ENCODE results near the gene HIVEP1. TPM values are rescaled to one million over a fixed set of nuclear protein-coding genes. Genes with fewer than 3 reads are reported as not detected.

The HIVEP1 gene
- total RNA-seq, 8 experiments from 2014 or later = 15.0 to 54.8 (median 16.5) TPM

- no peak for ATAC-seq (replicated peaks in 6 of 8)
- Histone ChIP-seq H3K27ac (no peak overlapping the region), H3K4me3 (no peak overlapping the region), H3K4me1 (replicated peaks in 1 of 2) (peaks cover 0 to 6% of the 10 kb centered on the region in 2 donors)
- 50 to 100% (median 96%) methylated on average over 2 to 6 of the region's 9 CpGs; no CpG with 5 or more reads in 1 of the 10 experiments for WGBS, 10 experiments
- in situ Hi-C loops (cut with MboI; ENCODE audit: low pct_unique_long_range_greater_than_20kb in 2 of 9, low sequenced_read_pairs in 9 of 9, unreplicated experiment in 9 of 9) = no loop called here
Measured at GRCh38 chr6:12112540-12113189, 100.6 kb downstream of the HIVEP1 start.

GRCh38 chr6:12113190-12113577, 101.1 kb downstream of the HIVEP1 start:
- H3K27ac ChIP-seq = no peak overlapping the region
- in situ Hi-C loops (cut with MboI; ENCODE audit: low pct_unique_long_range_greater_than_20kb in 2 of 9, low sequenced_read_pairs in 9 of 9, unreplicated experiment in 9 of 9) = no loop called here
- 20 to 100% (median 96%) methylated on average over 1 to 5 of the region's 6 CpGs; no CpG with 5 or more reads in 4 of the 10 experiments for WGBS, 10 experiments
- peaks cover 0 to 6% of the 10 kb centered on the region in 2 donors for H3K4me1 ChIP-seq (replicated peaks in 1 of 2)
- ATAC-seq (replicated peaks in 6 of 8) = peak in 1 of 8 experiments; percentile 84
- no peak overlapping the region for H3K4me3 ChIP-seq

DNA sequence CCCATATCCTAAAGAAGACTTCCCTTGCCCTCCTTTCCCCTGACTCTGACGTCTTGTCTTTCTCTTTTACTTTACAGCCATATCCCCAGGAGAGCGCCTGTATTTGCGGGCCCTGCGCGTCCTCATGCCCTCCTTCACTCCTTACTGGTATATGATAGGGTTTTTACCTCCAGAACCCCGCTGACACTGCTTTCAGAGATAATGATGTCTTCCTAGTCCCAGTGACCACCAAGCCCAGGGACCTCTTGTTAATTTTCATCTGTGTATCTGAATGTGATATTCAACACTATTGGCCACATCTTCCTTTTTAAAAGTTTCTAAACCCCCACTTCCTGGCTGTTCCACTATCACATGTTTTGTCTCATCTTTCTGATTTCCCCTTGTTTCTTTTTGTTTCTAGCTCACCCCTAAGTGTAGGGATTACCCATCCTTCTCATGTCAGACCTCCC, 102.0 kb downstream of the HIVEP1 start:
- 92 to 100% (median 98%) methylated on average over 1 to 6 of the region's 6 CpGs; no CpG with 5 or more reads in 1 of the 10 experiments for WGBS, 10 experiments
- Histone ChIP-seq H3K4me3 (no peak overlapping the region), H3K27ac (no peak overlapping the region), H3K4me1 (replicated peaks in 1 of 2) (peaks cover 0 to 6% of the 10 kb centered on the region in 2 donors)
- in situ Hi-C loops (cut with MboI; ENCODE audit: low pct_unique_long_range_greater_than_20kb in 2 of 9, low sequenced_read_pairs in 9 of 9, unreplicated experiment in 9 of 9) = no loop called here
- ATAC-seq (replicated peaks in 6 of 8) = no peak

DNA sequence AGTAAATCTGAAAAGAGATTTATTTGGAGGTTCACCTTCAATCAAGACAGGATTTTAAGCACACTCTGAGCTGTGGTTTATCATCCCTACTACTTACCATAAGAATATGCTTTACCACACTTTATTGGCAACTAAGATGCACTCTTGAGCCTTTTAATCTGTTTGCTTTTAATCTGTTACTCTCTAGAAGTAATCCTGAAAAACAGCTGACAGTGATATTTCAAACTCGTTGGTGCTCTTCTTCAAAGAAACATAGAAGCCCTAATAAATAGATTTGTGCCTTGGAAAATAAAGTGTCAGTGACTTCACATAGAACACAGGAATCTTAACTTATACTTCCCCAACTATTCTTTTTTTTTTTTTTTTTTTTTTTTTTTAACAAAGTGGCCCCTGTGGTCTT, 102.9 kb downstream of the HIVEP1 start:
- 33 to 100% (median 73%) methylated on average over 1 of the region's 1 CpG; no CpG with 5 or more reads in 2 of the 10 experiments for WGBS, 10 experiments
- no peak overlapping the region for H3K27ac ChIP-seq
- in situ Hi-C loops (cut with MboI; ENCODE audit: low pct_unique_long_range_greater_than_20kb in 2 of 9, low sequenced_read_pairs in 9 of 9, unreplicated experiment in 9 of 9) = no loop called here

DNA sequence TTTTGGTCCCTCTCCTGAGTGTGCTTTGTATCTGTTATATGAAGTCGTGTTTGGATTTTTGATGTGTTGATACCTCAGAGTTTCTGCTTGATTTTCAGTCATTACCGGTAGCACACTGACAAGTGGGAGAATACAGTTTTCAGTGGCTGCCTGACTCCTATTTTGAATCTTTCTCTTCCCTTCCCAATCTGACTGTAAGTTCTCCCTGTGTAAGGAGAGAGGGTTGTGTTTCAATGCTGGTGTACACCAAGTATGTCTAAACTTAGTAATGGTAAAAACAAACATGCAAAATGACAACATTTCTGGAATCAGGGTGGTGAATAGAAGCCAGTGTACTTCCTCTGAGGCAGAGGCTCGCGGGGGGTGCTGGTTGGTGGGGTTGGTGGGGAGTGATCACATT, 103.4 kb downstream of the HIVEP1 start:
- no peak for ATAC-seq (replicated peaks in 6 of 8)
- peaks cover 0 to 1% of the 10 kb centered on the region in 2 donors for H3K4me1 ChIP-seq (replicated peaks in 1 of 2)
- WGBS, 10 experiments = 75 to 100% (median 98%) methylated on average over 1 to 4 of the region's 4 CpGs; no CpG with 5 or more reads in 3 of the 10 experiments
- no peak overlapping the region for H3K4me3 ChIP-seq
- in situ Hi-C loops (cut with MboI; ENCODE audit: low pct_unique_long_range_greater_than_20kb in 2 of 9, low sequenced_read_pairs in 9 of 9, unreplicated experiment in 9 of 9) = no loop called here
- H3K27ac ChIP-seq = no peak overlapping the region

More for the DNA sequence above, 102.9 kb downstream of the HIVEP1 start:
- H3K4me1 ChIP-seq (replicated peaks in 1 of 2) = peaks cover 0 to 6% of the 10 kb centered on the region in 2 donors
- H3K4me3 ChIP-seq = no peak overlapping the region
- ATAC-seq (replicated peaks in 6 of 8) = no peak

GRCh38 chr6:12116264-12116800, 104.2 kb downstream of the HIVEP1 start:
- ATAC-seq (replicated peaks in 6 of 8) = no peak
- no peak overlapping the region for H3K27ac ChIP-seq
- in situ Hi-C loops (cut with MboI; ENCODE audit: low pct_unique_long_range_greater_than_20kb in 2 of 9, low sequenced_read_pairs in 9 of 9, unreplicated experiment in 9 of 9) = no loop called here
- 79 to 100% (median 94%) methylated on average over 1 to 2 of the region's 2 CpGs; no CpG with 5 or more reads in 3 of the 10 experiments for WGBS, 10 experiments
- no peaks in the 10 kb centered on the region for H3K4me1 ChIP-seq (replicated peaks in 1 of 2)
- H3K4me3 ChIP-seq = no peak overlapping the region

DNA sequence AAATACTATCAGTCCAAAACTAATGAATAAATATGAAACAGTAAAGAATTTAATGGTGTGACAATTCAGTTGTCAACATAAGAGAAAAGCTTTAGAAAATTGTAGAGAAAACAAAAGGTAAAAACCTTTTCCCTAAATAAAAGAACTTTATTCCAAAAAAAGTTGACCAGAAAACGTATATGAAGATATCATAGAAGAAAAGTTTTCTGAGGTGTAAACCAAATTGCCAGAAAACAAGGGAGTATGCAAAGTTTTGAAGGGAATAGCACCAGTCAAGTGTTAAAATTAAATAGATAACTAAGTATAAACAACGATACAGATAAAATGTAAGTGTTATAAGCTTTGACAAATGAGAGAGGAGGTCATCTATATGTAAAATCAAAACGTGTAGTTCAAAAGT, 104.9 kb downstream of the HIVEP1 start:
- no peak for ATAC-seq (replicated peaks in 6 of 8)
- in situ Hi-C loops (cut with MboI; ENCODE audit: low pct_unique_long_range_greater_than_20kb in 2 of 9, low sequenced_read_pairs in 9 of 9, unreplicated experiment in 9 of 9) = no loop called here
- H3K4me3 ChIP-seq = no peak overlapping the region
- H3K27ac ChIP-seq = no peak overlapping the region
- 82 to 100% (median 94%) methylated on average over 1 to 3 of the region's 3 CpGs for WGBS, 10 experiments
- H3K4me1 ChIP-seq (replicated peaks in 1 of 2) = no peaks in the 10 kb centered on the region

DNA sequence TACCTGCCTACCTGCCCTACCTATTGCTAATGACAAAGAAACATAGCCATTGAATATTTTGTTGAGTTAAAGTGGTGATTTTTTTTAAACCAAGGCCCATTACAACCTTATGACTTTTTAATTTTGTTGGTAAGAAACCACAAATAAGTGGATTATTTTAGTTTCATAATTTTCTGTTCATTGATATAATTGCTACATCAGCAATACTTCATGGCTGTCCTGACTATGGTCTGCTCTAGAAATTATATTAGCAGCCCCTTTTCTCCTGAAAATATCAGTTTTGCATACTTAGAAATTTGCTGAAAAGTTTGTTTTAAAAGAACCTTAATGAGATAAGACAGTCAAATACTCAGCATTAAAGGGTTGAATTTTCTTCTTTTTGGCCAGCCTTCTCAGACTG, 106.5 kb downstream of the HIVEP1 start:
- Histone ChIP-seq H3K27ac (no peak overlapping the region), H3K4me1 (replicated peaks in 1 of 2) (no peaks in the 10 kb centered on the region), H3K4me3 (no peak overlapping the region)
- ATAC-seq (replicated peaks in 6 of 8) = no peak
- in situ Hi-C loops (cut with MboI; ENCODE audit: low pct_unique_long_range_greater_than_20kb in 2 of 9, low sequenced_read_pairs in 9 of 9, unreplicated experiment in 9 of 9) = no loop called here

DNA sequence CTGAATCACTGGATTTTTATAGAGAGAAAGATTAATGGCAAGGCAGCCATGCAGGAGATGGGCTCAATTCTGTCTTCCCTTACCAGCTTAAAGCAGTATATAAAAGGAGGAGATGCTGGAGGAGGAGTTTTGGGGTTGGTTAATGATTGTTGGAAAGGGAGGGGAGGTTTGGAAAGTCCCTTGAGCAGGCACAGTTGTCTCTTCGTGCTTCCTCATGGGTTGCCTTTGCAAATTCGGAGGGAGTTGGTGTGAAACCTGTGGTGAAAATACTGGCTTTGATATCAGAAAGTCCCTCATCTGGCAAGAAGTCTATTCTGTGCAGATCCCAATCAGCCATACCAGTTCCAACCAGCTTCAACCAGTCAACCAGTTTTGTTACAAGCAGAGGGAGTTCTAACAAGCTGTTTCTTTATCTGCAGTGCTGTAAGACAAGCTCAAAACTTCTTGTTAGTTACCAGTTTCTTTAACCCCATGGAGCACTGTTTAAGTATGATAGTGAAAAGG, 107.0 kb downstream of the HIVEP1 start:
- Histone ChIP-seq H3K27ac (no peak overlapping the region), H3K4me3 (no peak overlapping the region), H3K4me1 (replicated peaks in 1 of 2) (no peaks in the 10 kb centered on the region)
- peak in 3 of 8 experiments; percentile 12 to 50 (median 34) for ATAC-seq (replicated peaks in 6 of 8)
- 10 to 80% (median 61%) methylated on average over 2 of the region's 2 CpGs; no CpG with 5 or more reads in 3 of the 10 experiments for WGBS, 10 experiments
- in situ Hi-C loops (cut with MboI; ENCODE audit: low pct_unique_long_range_greater_than_20kb in 2 of 9, low sequenced_read_pairs in 9 of 9, unreplicated experiment in 9 of 9) = no loop called here

DNA sequence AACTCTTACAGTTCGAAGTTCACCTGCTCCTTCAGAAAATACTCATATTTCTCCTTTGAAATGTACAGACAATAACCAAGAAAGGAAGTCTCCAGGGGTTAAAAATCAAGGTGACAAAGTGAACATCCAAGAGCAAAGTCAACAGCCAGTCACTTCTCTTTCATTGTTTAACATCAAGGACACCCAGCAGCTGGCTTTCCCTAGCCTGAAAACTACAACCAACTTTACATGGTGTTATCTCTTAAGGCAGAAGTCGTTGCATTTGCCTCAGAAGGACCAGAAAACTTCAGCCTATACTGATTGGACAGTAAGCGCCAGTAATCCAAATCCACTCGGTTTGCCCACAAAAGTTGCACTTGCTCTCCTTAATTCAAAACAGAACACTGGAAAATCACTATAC, 113.3 kb downstream of the HIVEP1 start:
- 58 to 100% (median 90%) methylated on average over 1 to 4 of the region's 4 CpGs; no CpG with 5 or more reads in 3 of the 10 experiments for WGBS, 10 experiments
- Histone ChIP-seq H3K4me3 (no peak overlapping the region), H3K4me1 (replicated peaks in 1 of 2) (no peaks in the 10 kb centered on the region), H3K27ac (no peak overlapping the region)
- ATAC-seq (replicated peaks in 6 of 8) = no peak
- in situ Hi-C loops (cut with MboI; ENCODE audit: low pct_unique_long_range_greater_than_20kb in 2 of 9, low sequenced_read_pairs in 9 of 9, unreplicated experiment in 9 of 9) = no loop called here

DNA sequence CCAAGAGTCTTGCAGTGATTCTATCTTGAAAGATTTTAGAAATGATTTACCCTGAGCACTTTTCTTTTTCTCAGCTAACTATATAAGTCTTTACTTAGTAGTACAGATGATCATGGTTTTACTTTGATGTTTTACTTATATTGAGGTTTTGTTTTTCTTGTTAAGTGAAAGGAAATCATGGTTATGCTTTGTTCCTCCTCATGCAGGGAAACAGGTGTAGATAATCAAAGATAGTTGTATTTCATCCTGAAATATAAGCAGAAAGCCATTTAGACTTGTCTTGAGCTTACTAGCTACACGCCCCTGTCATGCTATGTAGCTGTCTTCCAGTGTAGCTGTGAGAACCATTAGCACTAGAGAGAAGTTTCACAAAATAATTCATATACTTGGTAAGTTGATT, 113.9 kb downstream of the HIVEP1 start:
- Histone ChIP-seq H3K4me1 (replicated peaks in 1 of 2) (no peaks in the 10 kb centered on the region), H3K27ac (no peak overlapping the region), H3K4me3 (no peak overlapping the region)
- WGBS, 10 experiments = 20 to 100% (median 100%) methylated on average over 1 of the region's 1 CpG; no CpG with 5 or more reads in 1 of the 10 experiments
- ATAC-seq (replicated peaks in 6 of 8) = no peak
- in situ Hi-C loops (cut with MboI; ENCODE audit: low pct_unique_long_range_greater_than_20kb in 2 of 9, low sequenced_read_pairs in 9 of 9, unreplicated experiment in 9 of 9) = no loop called here

GRCh38 chr6:12129523-12129922, 117.4 kb downstream of the HIVEP1 start:
- Histone ChIP-seq H3K4me3 (no peak overlapping the region), H3K4me1 (replicated peaks in 1 of 2) (no peaks in the 10 kb centered on the region), H3K27ac (no peak overlapping the region)
- 29 to 100% (median 76%) methylated on average over 1 of the region's 1 CpG; no CpG with 5 or more reads in 2 of the 10 experiments for whole genome bisulfite sequencing, 10 experiments
- no peak for ATAC-seq (replicated peaks in 6 of 8)
- in situ Hi-C loops (cut with MboI; ENCODE audit: low pct_unique_long_range_greater_than_20kb in 2 of 9, low sequenced_read_pairs in 9 of 9, unreplicated experiment in 9 of 9) = no loop called here

DNA sequence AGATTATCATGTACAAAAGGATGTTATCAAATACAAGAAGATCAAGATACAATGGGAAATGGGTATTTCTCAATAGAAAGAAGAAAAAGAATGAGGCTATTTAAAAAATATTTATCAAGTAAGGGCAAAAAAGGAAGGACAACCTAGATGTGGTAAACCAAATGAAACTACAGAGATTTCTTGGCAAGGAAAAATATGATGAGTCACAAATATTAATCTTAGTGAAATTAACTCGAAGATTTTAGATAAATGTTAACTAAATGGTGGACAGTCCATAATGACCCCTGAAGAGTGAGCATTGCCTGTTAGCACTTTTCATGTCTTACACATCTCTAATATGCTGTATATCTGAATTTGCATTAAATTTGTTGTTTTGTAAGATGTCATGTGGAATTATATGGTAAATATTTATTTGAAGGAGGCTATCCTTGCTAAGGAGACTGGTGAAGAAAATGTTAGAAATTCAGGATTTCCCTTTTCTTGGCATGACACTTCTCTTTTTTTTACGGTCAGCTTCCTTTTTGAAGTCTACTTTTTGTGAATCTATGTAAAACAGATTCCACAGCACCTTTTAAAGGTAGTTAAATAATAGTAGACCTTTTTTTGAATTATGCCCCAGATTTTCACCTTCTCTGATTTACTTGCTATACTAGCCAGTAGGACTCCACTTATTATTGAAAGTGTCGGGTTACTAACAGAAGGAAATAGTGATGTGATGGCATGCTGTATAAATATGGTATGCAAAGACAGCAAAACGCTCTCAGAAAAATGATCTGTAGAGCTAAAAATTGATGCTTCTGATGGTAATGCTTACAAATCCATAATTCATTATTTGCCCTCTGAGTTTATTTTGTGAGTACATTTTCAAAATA, 120.5 kb downstream of the HIVEP1 start:
- 55 to 100% (median 95%) methylated on average over 1 to 4 of the region's 4 CpGs for WGBS, 10 experiments
- H3K4me3 ChIP-seq = no peak overlapping the region
- in situ Hi-C loops (cut with MboI; ENCODE audit: low pct_unique_long_range_greater_than_20kb in 2 of 9, low sequenced_read_pairs in 9 of 9, unreplicated experiment in 9 of 9) = no loop called here
- no peaks in the 10 kb centered on the region for H3K4me1 ChIP-seq (replicated peaks in 1 of 2)
- no peak for ATAC-seq (replicated peaks in 6 of 8)
- no peak overlapping the region for H3K27ac ChIP-seq
